Neural cell (in vitro differentiated cells): Measurements from ENCODE around the gene HNRNPR.

ENCODE experiments used
- CTCF ChIP-seq: fragments of 450-650 bp; IDR thresholded peaks from 2 replicates; pipeline ENCODE4 v1.5.1; 2014; ENCODE audit warnings: antibody characterized with exemption, mild to moderate bottlenecking, moderate library complexity; ENCODE audit not compliant: poor library complexity, severe bottlenecking
- EP300 ChIP-seq: fragments of 450-650 bp; conservative IDR thresholded peaks from 2 replicates; pipeline ENCODE4 v1.6.1; 2014; ENCODE audit warnings: antibody characterized with exemption, mild to moderate bottlenecking, moderate library complexity; ENCODE audit not compliant: poor library complexity, severe bottlenecking
- EZH2 ChIP-seq: fragments of 200-600, 300-800 bp; shearing (Covaris generic), sonication (generic); IDR thresholded peaks from 2 replicates; pipeline ENCODE4 v1.6.1; 2014; ENCODE audit warnings: antibody characterized with exemption, low read length, borderline replicate concordance, mild to moderate bottlenecking; ENCODE audit not compliant: insufficient read depth, poor library complexity, severe bottlenecking
- MXI1 ChIP-seq: fragments of 450-650 bp; conservative IDR thresholded peaks from 2 replicates; pipeline ENCODE4 v1.6.1; 2014; ENCODE audit warnings: antibody characterized with exemption, mild to moderate bottlenecking; ENCODE audit not compliant: poor library complexity, severe bottlenecking
- POLR2AphosphoS5 ChIP-seq: IDR thresholded peaks from 2 replicates; pipeline ENCODE4 v1.6.1; 2012
- RAD21 ChIP-seq: fragments of 450-650 bp; conservative IDR thresholded peaks from 2 replicates; pipeline ENCODE4 v1.6.1; 2014; ENCODE audit warnings: antibody characterized with exemption, mild to moderate bottlenecking, moderate library complexity
- TAF1 ChIP-seq: IDR thresholded peaks from 2 replicates; pipeline ENCODE4 v1.6.1; 2012; ENCODE audit warnings: low read depth
- TF ChIP-seq, protein P1 (sequence below): IDR thresholded peaks from 2 replicates; pipeline ENCODE4 v1.6.1; 2012; ENCODE audit warnings: borderline replicate concordance

GRCh38 chr1:23345920-23346319 lies 1.8 kb upstream of the HNRNPR start:
- TF ChIP-seq CTCF (no peak), EZH2 (no peak), POLR2AphosphoS5 (no peak), TAF1 (no peak), EP300 (no peak), MXI1 (no peak), RAD21 (no peak)
- TF ChIP-seq, protein P1, sequence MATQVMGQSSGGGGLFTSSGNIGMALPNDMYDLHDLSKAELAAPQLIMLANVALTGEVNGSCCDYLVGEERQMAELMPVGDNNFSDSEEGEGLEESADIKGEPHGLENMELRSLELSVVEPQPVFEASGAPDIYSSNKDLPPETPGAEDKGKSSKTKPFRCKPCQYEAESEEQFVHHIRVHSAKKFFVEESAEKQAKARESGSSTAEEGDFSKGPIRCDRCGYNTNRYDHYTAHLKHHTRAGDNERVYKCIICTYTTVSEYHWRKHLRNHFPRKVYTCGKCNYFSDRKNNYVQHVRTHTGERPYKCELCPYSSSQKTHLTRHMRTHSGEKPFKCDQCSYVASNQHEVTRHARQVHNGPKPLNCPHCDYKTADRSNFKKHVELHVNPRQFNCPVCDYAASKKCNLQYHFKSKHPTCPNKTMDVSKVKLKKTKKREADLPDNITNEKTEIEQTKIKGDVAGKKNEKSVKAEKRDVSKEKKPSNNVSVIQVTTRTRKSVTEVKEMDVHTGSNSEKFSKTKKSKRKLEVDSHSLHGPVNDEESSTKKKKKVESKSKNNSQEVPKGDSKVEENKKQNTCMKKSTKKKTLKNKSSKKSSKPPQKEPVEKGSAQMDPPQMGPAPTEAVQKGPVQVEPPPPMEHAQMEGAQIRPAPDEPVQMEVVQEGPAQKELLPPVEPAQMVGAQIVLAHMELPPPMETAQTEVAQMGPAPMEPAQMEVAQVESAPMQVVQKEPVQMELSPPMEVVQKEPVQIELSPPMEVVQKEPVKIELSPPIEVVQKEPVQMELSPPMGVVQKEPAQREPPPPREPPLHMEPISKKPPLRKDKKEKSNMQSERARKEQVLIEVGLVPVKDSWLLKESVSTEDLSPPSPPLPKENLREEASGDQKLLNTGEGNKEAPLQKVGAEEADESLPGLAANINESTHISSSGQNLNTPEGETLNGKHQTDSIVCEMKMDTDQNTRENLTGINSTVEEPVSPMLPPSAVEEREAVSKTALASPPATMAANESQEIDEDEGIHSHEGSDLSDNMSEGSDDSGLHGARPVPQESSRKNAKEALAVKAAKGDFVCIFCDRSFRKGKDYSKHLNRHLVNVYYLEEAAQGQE: no peak
